Esophagus squamous epithelium (tissue), 5 donors: ENCODE results near the gene FAM222B. TPM values are rescaled to one million over a fixed set of nuclear protein-coding genes. Genes with fewer than 3 reads are reported as not detected.
A peak's percentile ranks its signal among the peaks of the same experiment; 100 is the strongest.

Experiments used
- DNase-seq: peaks from one replicate; lab custom pipeline; 2025; lab: John Stamatoyannopoulos, UW
- H3K27ac ChIP-seq, 4 donors: fragments of 200-600 bp; sonication (generic); one replicate each; pipeline ENCODE4 v1.5.1; 2016 to 2019; ENCODE audit warnings: mild to moderate bottlenecking in 1 of 4
- H3K27me3 ChIP-seq, 4 donors: fragments of 200-600 bp; sonication (generic); 1 replicate in 3 of 4; 2 replicates in 1 of 4; pipeline versions ENCODE4 v1.5.1 to v1.6.0; 2017 to 2021; ENCODE audit warnings: antibody characterized with exemption in 1 of 4
- H3K36me3 ChIP-seq, 3 donors: fragments of 200-600 bp; sonication (generic); one replicate each; pipeline ENCODE4 v1.5.1; 2016 to 2019
- H3K4me1 ChIP-seq, 3 donors: fragments of 200-600 bp; sonication (generic); one replicate each; pipeline ENCODE4 v1.5.1; 2017 to 2019
- H3K4me3 ChIP-seq, 4 donors: fragments of 200-600 bp; sonication (generic); 1 replicate in 3 of 4; 2 replicates in 1 of 4; pipeline ENCODE4 v1.5.1; 2016 to 2019; ENCODE audit warnings: mild to moderate bottlenecking in 2 of 4, moderate library complexity in 1 of 4
- H3K9me3 ChIP-seq, 3 donors: fragments of 200-600 bp; sonication (generic); one replicate each; pipeline ENCODE4 v1.5.1; 2016 to 2019
- POLR2A ChIP-seq, 4 donors: fragments of 450-650 bp; IDR thresholded peaks; one replicate each; pipeline ENCODE4 v1.6.1; 2017; ENCODE audit warnings: antibody characterized with exemption in 4 of 4, mild to moderate bottlenecking in 4 of 4, moderate library complexity in 3 of 4
- WGBS, 2 donors: methylation state at CpG; one replicate each; pipeline ENCODE4 v1.1.5; 2018; 5-methylcytosine and 5-hydroxymethylcytosine counted together
- intact Hi-C: fragments of 100-400 bp; cut with DNase I; formaldehyde crosslinking; loops from one replicate; pipeline ENCODE4 v1.15.0; 2022
- total RNA-seq, 4 donors: library from RNA; depleted of rRNA; stranded (reverse); fragments of >200 nt; gene quantifications; one replicate each; pipeline ENCODE4 v1.1.0, GENCODE V29; 2016
- TF ChIP-seq, protein P1 (sequence below), 6 experiments: fragments of 450-650 bp in 4 of 6; fragments of 200-600 bp in 2 of 6; sonication (generic) in 2 of 6; IDR thresholded peaks; one replicate each; pipeline ENCODE4 v1.5.1; 2016 to 2019; ENCODE audit warnings: antibody characterized with exemption in 6 of 6, mild to moderate bottlenecking in 4 of 6, moderate library complexity in 4 of 6
- donor health status: DM: yes; HTN: yes; CAD: no.

The FAM222B gene
- total RNA-seq, 4 donors from 2014 or later = 8.0 to 16.4 (median 11.2) TPM

DNA sequence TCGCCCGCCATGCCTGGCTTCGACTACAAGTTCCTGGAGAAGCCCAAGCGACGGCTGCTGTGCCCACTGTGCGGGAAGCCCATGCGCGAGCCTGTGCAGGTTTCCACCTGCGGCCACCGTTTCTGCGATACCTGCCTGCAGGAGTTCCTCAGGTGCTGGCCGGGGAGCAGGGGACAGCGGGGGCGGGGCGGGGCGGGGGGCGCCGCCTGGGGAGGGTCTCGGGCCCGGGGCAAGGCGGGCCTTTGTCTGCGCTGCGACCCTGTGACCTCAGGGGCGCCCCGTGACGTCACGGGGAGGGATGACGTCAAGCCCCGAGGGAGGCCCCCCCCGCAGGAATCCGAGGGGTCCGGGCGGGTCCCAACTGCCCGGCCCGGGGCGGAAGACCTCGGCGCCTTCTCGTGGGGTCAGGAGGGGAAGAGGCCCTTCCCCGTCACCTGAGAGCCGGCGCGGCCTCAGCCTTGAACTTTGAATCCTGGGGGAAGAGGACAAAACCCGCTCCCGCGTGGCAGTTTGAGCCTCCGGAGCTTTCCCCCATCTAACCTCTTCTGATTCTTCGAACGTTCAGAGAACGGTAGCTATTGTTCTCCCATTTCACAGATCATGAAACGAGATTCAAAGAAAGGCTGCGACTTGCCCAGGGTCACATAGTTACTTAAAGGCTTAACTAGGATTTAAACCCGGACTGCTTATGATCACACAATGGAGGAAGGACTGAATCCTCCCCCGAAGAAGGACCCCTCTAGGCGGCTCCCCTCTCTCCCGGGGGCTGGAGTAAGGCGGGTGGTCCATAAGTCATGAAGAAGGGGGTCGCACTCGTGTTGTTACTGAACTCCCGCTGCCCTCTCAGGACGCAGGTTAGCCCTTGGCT, 98.3 kb downstream of the FAM222B start:
- WGBS, 2 donors = 1% methylated on average over 22 of the region's 61 CpGs; no CpG with 5 or more reads in 1 of the 2 donors
- Histone ChIP-seq H3K27me3 (no peaks in the 10 kb centered on the region), H3K4me3 (peak overlapping the region; percentile 56 to 97 (median 64)), H3K4me1 (peaks cover 46 to 85% (median 54%) of the 10 kb centered on the region in 3 donors), H3K36me3 (peaks cover 7 to 21% (median 17%) of the 10 kb centered on the region in 3 donors), H3K27ac (peak overlapping the region; percentile 94 to 99 (median 98)), H3K9me3 (no peaks in the 10 kb centered on the region)
- TF ChIP-seq, protein P1, sequence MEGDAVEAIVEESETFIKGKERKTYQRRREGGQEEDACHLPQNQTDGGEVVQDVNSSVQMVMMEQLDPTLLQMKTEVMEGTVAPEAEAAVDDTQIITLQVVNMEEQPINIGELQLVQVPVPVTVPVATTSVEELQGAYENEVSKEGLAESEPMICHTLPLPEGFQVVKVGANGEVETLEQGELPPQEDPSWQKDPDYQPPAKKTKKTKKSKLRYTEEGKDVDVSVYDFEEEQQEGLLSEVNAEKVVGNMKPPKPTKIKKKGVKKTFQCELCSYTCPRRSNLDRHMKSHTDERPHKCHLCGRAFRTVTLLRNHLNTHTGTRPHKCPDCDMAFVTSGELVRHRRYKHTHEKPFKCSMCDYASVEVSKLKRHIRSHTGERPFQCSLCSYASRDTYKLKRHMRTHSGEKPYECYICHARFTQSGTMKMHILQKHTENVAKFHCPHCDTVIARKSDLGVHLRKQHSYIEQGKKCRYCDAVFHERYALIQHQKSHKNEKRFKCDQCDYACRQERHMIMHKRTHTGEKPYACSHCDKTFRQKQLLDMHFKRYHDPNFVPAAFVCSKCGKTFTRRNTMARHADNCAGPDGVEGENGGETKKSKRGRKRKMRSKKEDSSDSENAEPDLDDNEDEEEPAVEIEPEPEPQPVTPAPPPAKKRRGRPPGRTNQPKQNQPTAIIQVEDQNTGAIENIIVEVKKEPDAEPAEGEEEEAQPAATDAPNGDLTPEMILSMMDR (IDR thresholded peaks at IDR 0.05) = no peak
- TF ChIP-seq POLR2A (IDR thresholded peaks at IDR 0.05) = no peak
- no peak for DNase-seq
- intact Hi-C loops = no loop called here

- intact Hi-C loops = no loop called here
- DNase-seq = no peak
- Histone ChIP-seq H3K27ac (peak within 1 kb of the TSS; percentile 94 to 99 (median 98)), H3K36me3 (peaks cover 7 to 12% (median 8%) of the 10 kb centered on the region in 3 donors), H3K4me1 (peaks cover 38 to 82% (median 52%) of the 10 kb centered on the region in 3 donors), H3K4me3 (peak within 1 kb of the TSS; percentile 56 to 97 (median 64)), H3K27me3 (no peaks in the 10 kb centered on the region), H3K9me3 (no peaks in the 10 kb centered on the region)
- WGBS, 2 donors = 0 to 4% methylated on average over 3 to 18 of the region's 70 CpGs
- TF ChIP-seq, protein P1 (IDR thresholded peaks at IDR 0.05) = peak in 4 of 6 experiments; percentile 10 to 54 (median 45)
- peak in 3 of 4 donors; percentile 90 to 96 (median 94) for TF ChIP-seq POLR2A (IDR thresholded peaks at IDR 0.05)
Measured at GRCh38 chr17:28743243-28744103, 99.1 kb downstream of the FAM222B start, which contains the start of gene TRAF4. TRAF4 (plus strand) TSS chr17:28744011; CDS start chr17:28744113, 102 bp downstream.

GRCh38 chr17:28741358-28742349, 100.9 kb downstream of the FAM222B start:
- no peak overlapping the region for H3K27ac ChIP-seq
- H3K4me3 ChIP-seq = no peak overlapping the region
- WGBS, 2 donors = 43 to 81% methylated on average over 9 to 13 of the region's 19 CpGs
- DNase-seq = no peak
- no peaks in the 10 kb centered on the region for H3K36me3 ChIP-seq
- peaks cover 20 to 69% (median 35%) of the 10 kb centered on the region in 3 donors for H3K4me1 ChIP-seq
- no peaks in the 10 kb centered on the region for H3K27me3 ChIP-seq
- intact Hi-C loops = no loop called here
- H3K9me3 ChIP-seq = no peaks in the 10 kb centered on the region
- TF ChIP-seq, protein P1 (IDR thresholded peaks at IDR 0.05) = no peak
- TF ChIP-seq POLR2A (IDR thresholded peaks at IDR 0.05) = no peak

- Histone ChIP-seq H3K27me3 (no peaks in the 10 kb centered on the region), H3K4me3 (no peak overlapping the region), H3K4me1 (peaks cover 10 to 59% (median 25%) of the 10 kb centered on the region in 3 donors), H3K36me3 (no peaks in the 10 kb centered on the region), H3K27ac (no peak overlapping the region), H3K9me3 (no peaks in the 10 kb centered on the region)
- intact Hi-C loops = no loop called here
- TF ChIP-seq POLR2A (IDR thresholded peaks at IDR 0.05) = no peak
- TF ChIP-seq, protein P1 (IDR thresholded peaks at IDR 0.05) = no peak
- 87 to 93% methylated on average over 3 to 4 of the region's 10 CpGs for WGBS, 2 donors
- DNase-seq = no peak
Measured at GRCh38 chr17:28740406-28741357, 101.9 kb downstream of the FAM222B start.
